ENCODE results near the gene ALAD.
"Not testable (repeated sequence)": the region's sequence is repeated elsewhere in the genome, so short reads cannot be mapped to it uniquely, and the experiment has no call there.

Gene ALAD

GRCh38 chr9:113401027-113401792 lies at the start of gene ALAD:
Gene ALAD, minus strand, starts transcription at chr9:113401284. Its CDS starts 7,725 bp downstream, at chr9:113393559.
- DNase-seq = peak; percentile 71 to 95

- no peak for DNase-seq
Measured at GRCh38 chr9:113449376-113449775, 48.3 kb upstream of the ALAD start.

DNA sequence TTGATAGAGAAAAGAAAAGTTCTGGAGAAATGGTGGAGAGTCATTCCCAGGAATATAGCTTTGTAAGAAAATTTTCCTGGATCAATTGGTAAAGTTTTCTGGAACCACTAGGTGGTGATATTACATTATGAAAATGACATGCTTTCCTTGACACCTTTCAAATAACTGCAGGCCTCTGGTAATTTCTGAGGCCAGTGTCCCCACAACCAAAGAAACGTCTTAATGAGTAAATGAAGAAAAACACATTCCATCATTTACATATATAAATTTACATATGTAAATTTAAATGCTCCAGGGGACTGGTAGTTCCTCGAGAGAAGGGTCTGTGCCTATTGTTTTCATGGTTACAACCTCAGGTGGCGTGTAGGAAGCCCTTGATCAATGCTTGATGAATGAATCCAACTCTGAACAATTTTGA lies 45.2 kb upstream of the ALAD start:
- no peak for DNase-seq

DNA sequence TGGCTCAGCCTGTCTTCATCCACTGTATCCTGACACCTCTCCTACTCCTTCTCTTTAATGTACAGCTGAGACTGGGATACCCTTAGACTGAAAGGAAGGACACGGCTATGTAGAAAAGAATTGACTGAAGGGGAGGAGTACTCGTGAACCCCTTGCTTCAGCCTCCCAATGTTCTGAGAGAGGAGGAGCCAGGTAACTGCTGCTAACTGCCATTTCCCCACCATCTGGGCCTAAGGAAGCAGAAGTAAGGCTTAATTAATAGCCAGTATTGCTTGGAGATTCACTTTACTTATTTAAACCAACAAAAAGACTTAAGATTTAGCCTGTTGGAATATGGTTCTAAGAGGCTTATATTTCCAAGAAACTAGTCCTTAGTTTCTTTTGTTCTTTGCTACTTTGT lies 43.7 kb upstream of the ALAD start:
- no peak for DNase-seq

DNA sequence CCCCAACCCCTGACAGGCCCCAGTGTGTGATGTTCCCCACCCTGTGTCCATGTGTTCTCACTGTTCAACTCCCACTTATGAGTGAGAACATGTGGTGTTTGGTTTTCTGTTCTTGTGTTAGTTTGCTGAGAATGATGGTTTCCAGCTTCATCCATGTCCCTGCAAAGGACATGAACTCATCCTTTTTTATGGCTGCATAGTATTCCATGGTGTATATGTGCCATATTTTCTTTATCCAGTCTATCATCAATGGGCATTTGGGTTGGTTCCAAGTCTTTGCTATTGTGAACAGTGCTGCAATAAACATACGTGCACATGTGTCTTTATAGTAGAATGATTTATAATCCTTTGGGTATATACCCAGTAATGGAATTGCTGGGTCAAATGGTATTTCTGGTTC lies 36.6 kb upstream of the ALAD start:
- not testable (repeated sequence) for DNase-seq

- DNase-seq = no peak
Measured at GRCh38 chr9:113436728-113437515, 35.8 kb upstream of the ALAD start.

GRCh38 chr9:113431191-113431590 lies 30.1 kb upstream of the ALAD start:
- DNase-seq = no peak

- no peak for DNase-seq
Measured at GRCh38 chr9:113428062-113428615, 27.1 kb upstream of the ALAD start.

DNA sequence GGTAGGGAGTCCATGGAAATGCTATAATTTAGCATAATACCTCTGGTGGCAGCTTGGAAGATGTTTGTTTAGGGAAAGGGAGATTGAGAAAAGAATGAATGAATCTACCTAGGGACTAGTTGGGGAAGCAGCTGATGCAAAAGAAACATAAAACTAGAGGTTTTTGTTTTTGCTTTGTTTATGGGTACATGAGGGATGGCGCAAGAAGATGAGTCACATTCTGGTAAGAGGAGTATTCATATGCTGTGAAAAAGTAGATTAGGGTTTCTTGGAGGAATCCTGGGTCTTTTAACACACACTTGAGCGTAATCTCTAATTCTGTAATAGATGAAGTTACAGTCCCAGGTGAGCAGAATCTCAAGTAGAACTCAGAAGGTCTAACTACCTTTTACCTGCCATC lies 26.5 kb upstream of the ALAD start:
- DNase-seq = no peak

DNA sequence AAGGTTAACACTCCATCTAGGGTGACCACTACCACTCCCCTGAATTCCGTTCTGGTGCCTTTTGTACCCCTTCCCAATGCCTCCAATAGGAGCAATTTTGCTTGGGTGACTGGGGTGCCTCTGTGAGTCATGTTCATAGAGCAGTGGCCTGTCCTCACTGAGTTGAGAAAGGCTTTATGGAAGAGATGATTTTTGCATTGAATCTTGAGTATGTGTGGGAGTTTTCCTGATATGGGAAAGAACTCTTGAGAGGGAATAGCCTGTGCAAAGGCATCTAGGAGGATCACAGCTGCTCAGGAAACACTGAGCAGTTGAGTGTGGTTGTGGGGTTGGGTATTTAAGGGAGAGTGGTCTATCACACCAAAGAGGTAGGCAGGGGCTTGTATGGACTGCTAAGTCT lies 25.6 kb upstream of the ALAD start:
- no peak for DNase-seq

DNA sequence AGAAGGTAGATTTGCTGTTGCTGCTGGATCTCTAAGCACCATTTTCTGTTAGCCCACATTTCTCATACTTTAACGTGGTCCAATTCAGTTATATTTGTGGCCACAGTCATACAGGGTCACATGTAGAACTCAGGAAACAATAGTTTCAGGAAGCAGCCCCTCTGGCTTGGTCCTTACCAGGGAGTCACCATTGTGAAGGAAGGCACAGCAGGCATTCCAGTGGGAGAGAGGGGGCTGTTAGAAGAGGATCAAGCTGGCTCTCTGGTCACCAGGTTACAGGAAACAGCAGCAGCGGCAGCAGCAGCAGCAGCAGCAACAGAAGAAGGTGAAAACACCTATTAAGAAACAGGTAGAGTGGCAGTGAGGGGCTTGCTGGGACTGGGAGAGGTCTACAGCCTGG lies 24.0 kb upstream of the ALAD start:
- DNase-seq = no peak

DNA sequence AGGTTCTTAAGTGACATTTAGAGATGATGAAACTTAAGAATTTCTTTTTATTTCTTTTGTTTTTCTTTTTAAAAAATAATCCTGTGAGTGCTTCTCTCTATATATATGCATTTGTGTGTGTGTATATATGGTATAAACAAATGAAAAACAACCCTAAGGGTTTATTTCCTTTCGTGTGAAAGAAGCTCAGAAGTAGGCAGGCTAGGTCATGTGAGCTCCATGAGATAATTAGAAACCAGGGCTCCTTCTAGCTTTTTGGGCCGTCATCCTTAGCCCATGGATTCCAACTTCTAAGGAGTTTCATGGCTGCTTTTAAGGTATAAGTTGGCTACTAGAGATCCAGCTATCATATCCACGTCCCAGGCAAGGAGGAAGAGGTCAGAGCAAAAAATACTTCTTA lies 20.6 kb upstream of the ALAD start:
- no peak for DNase-seq

DNA sequence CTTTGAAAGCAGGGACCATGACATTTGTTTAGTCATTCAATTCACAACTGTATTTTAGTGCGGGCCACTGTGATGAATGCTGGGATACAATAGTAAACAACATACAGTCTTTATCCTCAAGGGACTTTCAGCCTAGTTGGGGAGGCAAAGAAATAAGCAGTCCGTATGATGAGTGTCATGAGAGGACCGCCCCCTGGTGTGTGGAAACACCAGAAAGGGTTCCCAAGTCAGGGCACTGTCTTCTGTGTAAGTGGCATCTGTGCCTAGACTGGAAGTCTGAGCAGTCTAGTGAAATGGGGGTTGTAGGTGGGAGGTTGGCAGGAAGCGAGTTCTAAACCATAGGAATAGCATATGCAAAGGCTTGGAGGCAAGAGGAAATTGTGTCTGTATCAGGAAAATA lies 16.3 kb upstream of the ALAD start:
- no peak for DNase-seq

DNA sequence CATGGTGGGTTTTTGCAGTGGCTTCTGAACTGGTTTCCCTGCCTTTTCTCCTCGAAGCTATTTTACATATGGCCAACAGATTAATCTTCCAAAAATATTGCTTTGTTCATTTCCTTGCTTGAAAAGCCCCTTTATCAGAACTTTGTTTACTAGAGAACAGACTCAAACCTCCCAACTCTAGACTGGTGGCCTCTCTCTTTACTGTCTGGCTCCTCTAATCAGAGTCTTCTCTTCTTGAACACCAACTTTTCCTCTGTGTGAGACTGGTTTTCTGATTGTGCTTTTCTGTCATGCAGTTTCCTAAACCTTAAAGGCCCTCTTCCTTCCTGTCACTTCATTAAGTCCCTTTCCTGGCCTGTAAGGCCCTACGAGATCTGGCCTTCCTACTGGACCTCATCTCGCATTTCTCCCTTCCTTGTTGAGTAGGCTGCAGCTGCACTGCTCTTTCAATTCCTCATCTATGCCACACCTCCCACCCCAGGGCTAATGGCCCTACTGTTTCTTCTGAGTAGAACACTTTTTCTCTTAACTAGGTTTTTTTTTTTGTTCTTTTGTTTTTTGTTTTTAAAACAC lies 15.2 kb upstream of the ALAD start:
- DNase-seq = no peak

DNA sequence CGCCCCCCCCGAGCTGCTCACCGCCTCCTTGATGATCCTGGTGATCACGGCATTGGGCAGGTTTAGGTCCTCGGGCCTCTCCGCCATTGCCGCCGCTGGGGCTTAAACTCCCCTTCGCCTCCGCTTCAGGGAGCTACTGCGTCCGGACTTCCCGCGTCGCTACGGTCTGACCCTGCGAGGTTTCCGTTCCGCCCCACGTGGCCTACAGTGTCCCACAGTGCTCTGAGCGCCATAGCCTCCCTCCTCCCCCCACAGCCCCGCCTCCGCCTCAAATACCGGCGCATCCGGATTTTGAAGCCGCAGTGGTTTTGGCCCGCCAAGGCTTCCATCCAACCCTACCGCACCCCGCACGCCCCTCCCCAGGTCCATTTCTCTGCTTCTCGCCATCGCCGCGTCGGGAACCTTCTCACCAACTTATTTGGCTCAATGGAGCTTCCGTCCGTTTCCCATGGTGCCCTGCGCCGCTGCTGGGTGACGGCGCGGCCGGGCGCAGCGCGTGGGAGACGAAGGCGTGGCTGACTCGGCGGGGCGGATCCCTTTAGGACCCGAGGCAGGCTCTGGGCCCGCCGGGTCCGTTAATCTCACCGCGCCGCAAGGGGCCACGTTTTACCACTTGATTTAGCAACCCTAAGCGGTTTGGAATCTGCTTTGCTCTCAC lies 9.3 kb upstream of the ALAD start, which contains the start of the genes C9orf43 and POLE3:
C9orf43 (plus strand) TSS at position 541 of the 658 bp plus-strand sequence. CDS start 2,747 bp downstream, outside the sequence.
POLE3 (minus strand) TSS at position 469 of the 658 bp plus-strand sequence; CDS start at position 87, 382 bp downstream.
- peak; percentile 77 to 86 for DNase-seq

GRCh38 chr9:113409883-113410206 lies 8.8 kb upstream of the ALAD start:
- no peak for DNase-seq

- DNase-seq = no peak
Measured at GRCh38 chr9:113409481-113409880, 8.4 kb upstream of the ALAD start.

DNA sequence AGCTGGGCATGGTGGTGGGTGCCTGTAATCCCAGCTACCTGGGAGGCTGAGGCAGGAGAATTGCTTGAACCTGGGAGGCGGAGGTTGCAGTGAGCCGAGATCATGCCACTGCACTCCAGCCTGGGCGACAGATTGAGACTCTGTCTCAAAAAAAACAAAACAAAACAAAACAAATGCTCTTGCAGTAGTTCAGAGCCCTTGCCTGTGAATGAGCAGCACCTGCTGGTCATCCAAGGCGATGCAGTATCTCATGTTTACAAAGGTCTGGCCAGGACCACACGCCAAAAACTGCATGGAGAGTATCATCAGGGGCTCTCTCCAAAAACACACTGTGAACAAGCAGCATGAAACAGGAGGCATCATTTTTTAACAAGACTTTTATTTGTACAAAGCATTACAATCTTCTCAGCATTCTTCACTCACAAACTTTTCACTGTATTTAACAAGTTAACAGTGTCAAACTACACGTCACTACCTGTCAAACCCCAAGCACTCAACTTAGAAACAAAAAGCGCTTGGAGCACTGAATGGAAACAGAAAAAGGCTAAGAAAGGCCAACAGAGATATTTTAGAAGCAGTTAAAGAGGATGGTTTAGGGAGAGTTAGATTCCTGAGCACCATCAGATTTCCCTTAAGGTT lies 5.9 kb upstream of the ALAD start:
- DNase-seq = not testable (repeated sequence)

DNA sequence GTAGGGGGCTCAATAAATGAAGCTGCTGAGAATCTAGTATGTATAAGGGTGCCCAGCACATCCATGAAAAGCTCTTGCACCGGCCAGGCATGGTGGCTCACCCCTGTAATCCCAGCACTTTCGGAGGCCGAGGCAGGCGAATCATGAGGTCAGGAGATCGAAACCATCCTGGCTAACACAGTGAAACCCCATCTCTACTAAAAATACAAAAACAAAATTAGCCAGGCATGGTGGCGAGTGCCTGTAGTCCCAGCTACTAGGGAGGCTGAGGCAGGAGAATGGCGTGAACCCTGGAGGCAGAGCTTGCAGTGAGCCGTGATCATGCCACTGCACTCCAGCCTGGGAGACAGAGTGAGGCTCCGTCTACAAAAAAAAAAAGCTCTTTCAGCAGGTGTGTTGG lies 5.3 kb upstream of the ALAD start:
- DNase-seq = not testable (repeated sequence)

- DNase-seq = no peak
Measured at GRCh38 chr9:113403646-113404045, 2.6 kb upstream of the ALAD start.

GRCh38 chr9:113399646-113400200 lies 1.4 kb downstream of the ALAD start:
- DNase-seq = no peak

DNA sequence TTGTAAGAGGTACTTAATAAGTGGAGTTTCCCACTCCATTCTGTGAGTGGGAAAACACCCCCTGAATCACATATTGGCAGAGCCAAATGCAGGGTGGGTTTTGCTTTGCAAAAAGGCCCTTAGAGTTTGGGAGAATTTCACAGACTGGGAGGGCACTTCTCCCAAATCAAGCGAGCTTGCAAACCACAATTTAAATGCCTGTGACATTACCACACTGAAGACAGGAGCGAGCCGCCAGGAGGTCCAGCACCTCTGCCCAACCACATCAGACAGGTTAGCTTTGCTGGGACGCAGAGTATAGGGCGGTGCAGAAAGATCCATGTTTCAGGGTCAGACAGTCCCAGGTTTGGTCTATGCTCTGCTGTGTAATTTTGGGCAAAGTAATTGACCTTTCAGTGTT lies 2.3 kb downstream of the ALAD start:
- DNase-seq = no peak

Measured in NCI-H187 (cell line).